NCI-H187 treated with DMSO at 0.1 percent for 48 hours (cell line): ENCODE results near the gene TLCD3B.

Experiments
- DNase-seq: peaks from one replicate; lab custom pipeline; 2025; lab: John Stamatoyannopoulos, UW

Gene TLCD3B

GRCh38 chr16:29988346-29989075 is 42.6 kb downstream of the TLCD3B start:
- DNase-seq = no peak

- no peak for DNase-seq
Observed at GRCh38 chr16:29987371-29988085, 43.5 kb downstream of the TLCD3B start.

GRCh38 chr16:29986931-29987330 is 44.1 kb downstream of the TLCD3B start:
- DNase-seq = no peak

DNA sequence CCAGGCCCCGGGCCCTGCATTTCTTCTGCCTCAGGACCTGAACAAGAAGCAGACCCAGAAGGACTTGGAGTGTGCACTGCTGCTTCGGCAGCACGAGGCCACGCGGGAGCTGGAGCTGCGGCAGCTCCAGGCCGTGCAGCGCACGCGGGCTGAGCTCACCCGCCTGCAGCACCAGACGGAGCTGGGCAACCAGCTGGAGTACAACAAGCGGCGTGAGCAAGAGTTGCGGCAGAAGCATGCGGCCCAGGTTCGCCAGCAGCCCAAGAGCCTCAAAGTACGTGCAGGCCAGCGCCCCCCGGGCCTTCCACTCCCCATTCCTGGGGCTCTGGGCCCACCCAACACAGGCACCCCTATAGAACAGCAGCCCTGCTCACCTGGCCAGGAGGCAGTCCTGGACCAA is 44.8 kb downstream of the TLCD3B start:
- no peak for DNase-seq

GRCh38 chr16:29985271-29985811 is 45.7 kb downstream of the TLCD3B start:
- no peak for DNase-seq

- no peak for DNase-seq
Observed at GRCh38 chr16:29984764-29985147, 46.3 kb downstream of the TLCD3B start.

- no peak for DNase-seq
Observed at GRCh38 chr16:29984137-29984763, 46.8 kb downstream of the TLCD3B start.

DNA sequence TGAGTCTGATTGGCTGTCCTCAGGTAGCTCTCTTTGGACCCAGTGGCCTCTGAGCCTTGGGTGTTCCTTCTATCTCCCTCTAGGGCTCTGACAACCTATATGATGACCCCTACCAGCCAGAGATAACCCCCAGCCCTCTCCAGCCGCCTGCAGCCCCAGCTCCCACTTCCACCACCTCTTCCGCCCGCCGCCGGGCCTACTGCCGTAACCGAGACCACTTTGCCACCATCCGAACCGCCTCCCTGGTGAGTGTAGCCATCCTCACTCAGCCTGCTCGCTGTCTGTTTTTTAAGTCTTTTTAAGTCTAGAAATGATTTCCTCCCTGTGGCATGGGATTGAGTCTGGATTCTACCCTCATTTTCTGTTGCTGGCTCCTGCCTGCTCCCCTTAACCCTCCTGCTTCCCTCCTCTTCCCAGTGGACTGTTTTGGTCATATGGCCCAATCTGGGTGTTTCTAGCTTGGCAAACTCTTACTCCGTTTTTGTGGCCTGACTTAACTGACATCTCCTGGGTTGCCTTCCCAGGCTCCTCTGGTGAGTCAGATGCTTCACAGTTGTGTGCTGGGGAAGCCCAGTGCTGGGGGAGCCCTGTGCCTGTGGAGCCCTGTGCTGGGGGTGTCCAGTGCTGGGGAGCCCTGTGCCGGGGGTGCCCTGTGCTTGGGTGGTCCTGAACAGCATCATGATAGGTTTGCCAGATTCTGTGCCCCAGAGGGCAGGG is 47.5 kb downstream of the TLCD3B start:
- DNase-seq = no peak

GRCh38 chr16:29982560-29983419 is 48.3 kb downstream of the TLCD3B start:
- DNase-seq = no peak

GRCh38 chr16:29978564-29979270 is 52.4 kb downstream of the TLCD3B start:
- no peak for DNase-seq

GRCh38 chr16:29978081-29978480 is 53.0 kb downstream of the TLCD3B start:
- DNase-seq = no peak

GRCh38 chr16:29977063-29977825 is 53.8 kb downstream of the TLCD3B start:
- no peak for DNase-seq

- no peak for DNase-seq
Observed at GRCh38 chr16:29975811-29976511, 55.1 kb downstream of the TLCD3B start.

- DNase-seq = no peak
Observed at GRCh38 chr16:29975134-29975538, 55.9 kb downstream of the TLCD3B start.
